Uterus (tissue), 2 donors: ENCODE data around the gene GCH1.

Experiments used
- POLR2A ChIP-seq, 2 donors: fragments of 450-650 bp; IDR thresholded peaks; one replicate each; pipeline ENCODE4 v1.6.1; 2016; ENCODE audit warnings: antibody characterized with exemption in 2 of 2, mild to moderate bottlenecking in 1 of 2, moderate library complexity in 1 of 2
- TF ChIP-seq, protein P1 (sequence below), 4 experiments: fragments of 200-600 bp in 2 of 4; fragments of 450-650 bp in 2 of 4; sonication (generic) in 2 of 4; IDR thresholded peaks; one replicate each; pipeline ENCODE4 v1.5.1; 2016 to 2019; ENCODE audit warnings: antibody characterized with exemption in 4 of 4, mild to moderate bottlenecking in 2 of 4, moderate library complexity in 1 of 4

DNA sequence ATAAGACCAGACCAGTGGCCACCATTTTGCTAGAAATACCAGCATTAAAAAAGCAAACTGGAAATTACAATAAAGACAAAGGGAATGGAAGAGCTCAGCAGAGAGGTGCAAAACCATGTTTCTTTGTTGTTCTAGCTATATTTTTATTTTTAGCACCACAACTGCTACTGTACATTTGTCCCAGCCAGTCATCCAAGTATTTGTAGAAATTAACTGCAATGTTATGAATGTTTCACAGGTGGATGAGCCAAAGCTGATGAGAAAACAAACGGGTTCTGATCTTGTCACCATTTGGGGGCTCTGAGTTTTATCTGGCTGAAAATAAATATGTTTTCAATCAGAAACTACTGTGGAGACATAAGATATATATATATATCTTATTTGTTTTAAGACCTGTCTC is 24.9 kb upstream of the GCH1 start:
- TF ChIP-seq POLR2A (IDR thresholded peaks at IDR 0.05) = no peak
- TF ChIP-seq, protein P1, sequence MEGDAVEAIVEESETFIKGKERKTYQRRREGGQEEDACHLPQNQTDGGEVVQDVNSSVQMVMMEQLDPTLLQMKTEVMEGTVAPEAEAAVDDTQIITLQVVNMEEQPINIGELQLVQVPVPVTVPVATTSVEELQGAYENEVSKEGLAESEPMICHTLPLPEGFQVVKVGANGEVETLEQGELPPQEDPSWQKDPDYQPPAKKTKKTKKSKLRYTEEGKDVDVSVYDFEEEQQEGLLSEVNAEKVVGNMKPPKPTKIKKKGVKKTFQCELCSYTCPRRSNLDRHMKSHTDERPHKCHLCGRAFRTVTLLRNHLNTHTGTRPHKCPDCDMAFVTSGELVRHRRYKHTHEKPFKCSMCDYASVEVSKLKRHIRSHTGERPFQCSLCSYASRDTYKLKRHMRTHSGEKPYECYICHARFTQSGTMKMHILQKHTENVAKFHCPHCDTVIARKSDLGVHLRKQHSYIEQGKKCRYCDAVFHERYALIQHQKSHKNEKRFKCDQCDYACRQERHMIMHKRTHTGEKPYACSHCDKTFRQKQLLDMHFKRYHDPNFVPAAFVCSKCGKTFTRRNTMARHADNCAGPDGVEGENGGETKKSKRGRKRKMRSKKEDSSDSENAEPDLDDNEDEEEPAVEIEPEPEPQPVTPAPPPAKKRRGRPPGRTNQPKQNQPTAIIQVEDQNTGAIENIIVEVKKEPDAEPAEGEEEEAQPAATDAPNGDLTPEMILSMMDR (IDR thresholded peaks at IDR 0.05) = no peak
